ENCODE results near the gene TANGO2. TPM values are rescaled to one million over a fixed set of nuclear protein-coding genes. Genes with fewer than 3 reads are reported as not detected.
A peak's percentile ranks its signal among the peaks of the same experiment; 100 is the strongest.

The TANGO2 gene
- total and polyA plus RNA-seq, 2 experiments from 2014 or later, result 18.7 to 21.9 TPM

GRCh38 chr22:19995611-19996339 lies 25.1 kb upstream of the TANGO2 start:
- no peak for TF ChIP-seq CTCF (IDR thresholded peaks at IDR 0.05; ENCODE audit: low read depth, low read length)
- no peaks in the 10 kb centered on the region for H3K27me3 ChIP-seq
- H3K4me3 ChIP-seq, result no peak overlapping the region
- peak in 1 of 2 donors; percentile 84 for DNase-seq (ENCODE audit: low read depth in 1 of 2, low spot score in 1 of 2)
- no peaks in the 10 kb centered on the region for H3K36me3 ChIP-seq
- H3K4me1 ChIP-seq (ENCODE audit: low read depth), result peaks cover 29% of the 10 kb centered on the region
- H3K27ac ChIP-seq, result no peak overlapping the region
- H3K9me3 ChIP-seq (ENCODE audit: low read depth), result no peaks in the 10 kb centered on the region

GRCh38 chr22:19996694-19997384 lies 24.1 kb upstream of the TANGO2 start:
- Histone ChIP-seq H3K4me1 (ENCODE audit: low read depth) (peaks cover 34% of the 10 kb centered on the region), H3K4me3 (no peak overlapping the region), H3K27me3 (no peaks in the 10 kb centered on the region), H3K9me3 (ENCODE audit: low read depth) (no peaks in the 10 kb centered on the region), H3K36me3 (no peaks in the 10 kb centered on the region), H3K27ac (no peak overlapping the region)
- TF ChIP-seq CTCF (IDR thresholded peaks at IDR 0.05; ENCODE audit: low read depth, low read length), result no peak
- no peak for DNase-seq (ENCODE audit: low read depth in 1 of 2, low spot score in 1 of 2)

GRCh38 chr22:19997561-19998231 lies 23.2 kb upstream of the TANGO2 start:
- no peak for TF ChIP-seq CTCF (IDR thresholded peaks at IDR 0.05; ENCODE audit: low read depth, low read length)
- no peaks in the 10 kb centered on the region for H3K9me3 ChIP-seq (ENCODE audit: low read depth)
- H3K27ac ChIP-seq, result no peak overlapping the region
- H3K27me3 ChIP-seq, result no peaks in the 10 kb centered on the region
- H3K4me3 ChIP-seq, result no peak overlapping the region
- peaks cover 42% of the 10 kb centered on the region for H3K4me1 ChIP-seq (ENCODE audit: low read depth)
- DNase-seq (ENCODE audit: low read depth in 1 of 2, low spot score in 1 of 2), result no peak
- H3K36me3 ChIP-seq, result no peaks in the 10 kb centered on the region

GRCh38 chr22:19998232-19998951 lies 22.5 kb upstream of the TANGO2 start:
- no peak for TF ChIP-seq CTCF (IDR thresholded peaks at IDR 0.05; ENCODE audit: low read depth, low read length)
- H3K27ac ChIP-seq, result no peak overlapping the region

More at GRCh38 chr22:19998232-19998951, 22.5 kb upstream of the TANGO2 start:
- no peaks in the 10 kb centered on the region for H3K27me3 ChIP-seq
- no peaks in the 10 kb centered on the region for H3K36me3 ChIP-seq
- H3K4me1 ChIP-seq (ENCODE audit: low read depth), result peaks cover 42% of the 10 kb centered on the region
- no peak overlapping the region for H3K4me3 ChIP-seq
- peak in 1 of 2 donors; percentile 21 for DNase-seq (ENCODE audit: low read depth in 1 of 2, low spot score in 1 of 2)
- H3K9me3 ChIP-seq (ENCODE audit: low read depth), result no peaks in the 10 kb centered on the region

All from cardiac muscle cell (in vitro differentiated cells and primary cell).